Neuronal stem cell (in vitro differentiated cells): ENCODE measurements around the gene MAP6D1. TPM values are rescaled to one million over a fixed set of nuclear protein-coding genes. Genes with fewer than 3 reads are reported as not detected.

Source experiments
- DNase-seq: peaks from one replicate; pipeline ENCODE4 v3.0.0-alpha.2; 2013; ENCODE audit warnings: low spot score
- H2AFZ ChIP-seq: one replicate; pipeline ENCODE4 v1.6.1; 2013; ENCODE audit warnings: mild to moderate bottlenecking, low read length, inconsistent platforms
- H2AK5ac ChIP-seq: 2 replicates; pipeline ENCODE4 v1.6.1; 2013; ENCODE audit warnings: low read depth, mild to moderate bottlenecking, inconsistent platforms, low read length, moderate library complexity, mixed read lengths
- H2BK120ac ChIP-seq: 2 replicates; pipeline ENCODE4 v1.6.1; 2013; ENCODE audit warnings: low read depth, mild to moderate bottlenecking, inconsistent platforms, low read length, moderate library complexity, mixed read lengths
- H2BK12ac ChIP-seq: one replicate; pipeline ENCODE4 v1.6.1; 2013; ENCODE audit warnings: low read length, inconsistent platforms
- H2BK15ac ChIP-seq: 2 replicates; pipeline ENCODE4 v1.6.1; 2013; ENCODE audit warnings: mild to moderate bottlenecking, low read length, inconsistent platforms, mixed read lengths
- H2BK5ac ChIP-seq: one replicate; pipeline ENCODE4 v1.6.1; 2013; ENCODE audit warnings: inconsistent platforms, mild to moderate bottlenecking, low read length, moderate library complexity
- H3K14ac ChIP-seq: one replicate; pipeline ENCODE4 v1.6.1; 2013; ENCODE audit warnings: low read length, inconsistent platforms
- H3K18ac ChIP-seq: 2 replicates; pipeline ENCODE4 v1.6.1; 2013; ENCODE audit warnings: low read length, inconsistent platforms
- H3K23ac ChIP-seq: 2 replicates; pipeline ENCODE4 v1.6.1; 2013; ENCODE audit warnings: low read depth, mild to moderate bottlenecking, mixed read lengths, low read length, inconsistent platforms; ENCODE audit not compliant: poor library complexity
- H3K27ac ChIP-seq: replicated peaks from 3 replicates; pipeline ENCODE4 v1.5.1; 2013; ENCODE audit warnings: low read length, inconsistent platforms
- H3K27me3 ChIP-seq, 3 experiments: 2 replicates each; pipeline ENCODE4 v1.6.1; 2013; ENCODE audit warnings: low read length in 3 of 3, mild to moderate bottlenecking in 2 of 3, inconsistent platforms in 1 of 3, low read depth in 1 of 3, mixed read lengths in 1 of 3, moderate library complexity in 1 of 3; ENCODE audit not compliant: control insufficient read depth in 3 of 3, insufficient read depth in 3 of 3
- H3K36me3 ChIP-seq, 2 donors: replicated peaks in 1 of 2; 2 replicates each; pipeline ENCODE4 v1.6.1; 2013; ENCODE audit warnings: low read length in 2 of 2; ENCODE audit not compliant: control insufficient read depth in 2 of 2, insufficient read depth in 2 of 2
- H3K4ac ChIP-seq: 2 replicates; pipeline ENCODE4 v1.6.1; 2013; ENCODE audit warnings: inconsistent platforms, mild to moderate bottlenecking, low read length, moderate library complexity
- H3K4me1 ChIP-seq, 2 donors: 1 replicate in 1 of 2; 2 replicates in 1 of 2; pipeline ENCODE4 v1.6.1; 2013; ENCODE audit warnings: low read length in 2 of 2, low read depth in 1 of 2; ENCODE audit not compliant: control insufficient read depth in 2 of 2, insufficient read depth in 1 of 2
- H3K4me2 ChIP-seq: one replicate; pipeline ENCODE4 v1.6.1; 2013; ENCODE audit warnings: mild to moderate bottlenecking, low read length, inconsistent platforms; ENCODE audit not compliant: insufficient read depth, poor library complexity, severe bottlenecking
- H3K4me3 ChIP-seq, 2 donors: 2 replicates each; pipeline ENCODE4 v1.5.1; 2013; ENCODE audit warnings: low read length in 2 of 2, mild to moderate bottlenecking in 2 of 2, inconsistent platforms in 1 of 2, moderate library complexity in 1 of 2
- H3K79me1 ChIP-seq: one replicate; pipeline ENCODE4 v1.6.1; 2013; ENCODE audit warnings: low read depth, mild to moderate bottlenecking, inconsistent platforms, low read length, moderate library complexity
- H3K9ac ChIP-seq: one replicate; pipeline ENCODE4 v1.6.1; 2013; ENCODE audit warnings: mild to moderate bottlenecking, low read depth, low read length, inconsistent platforms; ENCODE audit not compliant: poor library complexity
- H3K9me3 ChIP-seq, 2 donors: replicated peaks in 1 of 2; 2 replicates each; pipeline versions ENCODE3 to v1.6.1; 2013; ENCODE audit warnings: low read length in 2 of 2, mild to moderate bottlenecking in 2 of 2, inconsistent platforms in 1 of 2, low read depth in 1 of 2, mixed read lengths in 1 of 2, moderate library complexity in 1 of 2; ENCODE audit not compliant: control insufficient read depth in 2 of 2, insufficient read depth in 1 of 2
- H4K8ac ChIP-seq: one replicate; pipeline ENCODE4 v1.6.1; 2013; ENCODE audit warnings: low read depth, mild to moderate bottlenecking, inconsistent platforms, low read length, moderate library complexity
- H4K91ac ChIP-seq: one replicate; pipeline ENCODE4 v1.6.1; 2013; ENCODE audit warnings: low read length, low read depth, mild to moderate bottlenecking, inconsistent platforms; ENCODE audit not compliant: poor library complexity
- WGBS, 2 donors: extraction: QIAGEN DNeasy Blood & Tissue Kit; methylation state at CpG; one replicate each; pipeline ENCODE4 v1.1.7; 2013; ENCODE audit warnings: missing lambda C conversion rate in 2 of 2, mixed read lengths in 1 of 2; ENCODE audit not compliant: insufficient read length in 2 of 2, insufficient replicate concordance in 1 of 2; ENCODE audit errors: extremely low coverage in 2 of 2; 5-methylcytosine and 5-hydroxymethylcytosine counted together
- polyA plus RNA-seq, 2 experiments: library from polyadenylated mRNA; stranded (reverse); fragments of 200-250 nt; gene quantifications; one replicate each; pipeline ENCODE4 v1.2.3, GENCODE V29; 2013

Gene MAP6D1
- polyA plus RNA-seq (2013, experiment 1 of 2), result 5.5 TPM
- 4.8 TPM for polyA plus RNA-seq (2013, experiment 2 of 2)

DNA sequence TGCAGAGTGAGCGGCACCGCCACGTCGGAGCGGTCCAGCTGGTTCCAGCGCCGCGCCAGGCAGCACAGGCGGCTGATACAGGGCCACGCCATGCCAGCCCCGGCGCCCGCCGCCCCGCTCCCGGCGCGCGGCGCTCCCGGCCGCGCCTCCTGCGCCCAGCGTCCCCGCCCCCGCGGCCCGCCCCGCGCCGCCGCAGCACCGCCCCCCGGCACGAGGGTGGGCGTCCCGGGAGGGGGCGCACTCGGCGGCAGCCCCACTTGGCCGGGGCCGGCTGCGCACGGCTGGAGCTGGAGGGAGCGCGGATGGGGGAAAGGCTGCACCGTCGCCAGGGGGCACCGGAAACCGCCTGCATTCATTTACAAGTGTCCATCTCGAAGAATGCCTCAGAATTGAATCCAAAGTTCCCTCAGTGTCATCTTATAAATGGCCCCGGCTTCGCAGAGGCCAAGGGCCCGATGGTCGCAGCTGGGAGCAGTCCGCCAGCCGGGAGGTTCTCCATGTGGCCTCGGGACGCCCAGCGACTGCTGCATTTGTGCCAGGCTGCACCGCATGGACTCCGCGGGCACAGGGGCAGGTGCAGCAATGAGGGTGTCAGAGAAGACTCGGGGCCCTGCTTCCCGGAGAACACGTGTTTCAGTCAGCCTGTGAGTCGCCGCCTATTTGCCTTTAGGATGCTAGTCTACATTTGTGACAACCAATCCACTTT lies at the start of gene MAP6D1:
MAP6D1 (minus strand) TSS at position 122 of the 706 bp plus-strand sequence; CDS start at position 92, 30 bp downstream.
- Histone ChIP-seq H2BK12ac (peak within 1 kb of the TSS; percentile 22), H3K4me2 (peak within 1 kb of the TSS; percentile 98), H2BK15ac (peak within 1 kb of the TSS; percentile 81), H3K27ac (no peak within 1 kb of the TSS), H3K4me3 (peak within 1 kb of the TSS; percentile 64 to 93), H3K9ac (peak within 1 kb of the TSS; percentile 95), H3K36me3 (peaks cover 2 to 29% of the 10 kb centered on the region in 2 donors), H2BK120ac (no peak within 1 kb of the TSS), H3K4ac (no peak within 1 kb of the TSS), H4K91ac (no peak within 1 kb of the TSS), H3K18ac (peak within 1 kb of the TSS; percentile 88), H4K8ac (no peak within 1 kb of the TSS), H2BK5ac (peak within 1 kb of the TSS; percentile 24), H2AK5ac (no peak within 1 kb of the TSS), H3K27me3 (peaks cover 0 to 3% (median 0%) of the 10 kb centered on the region in 3 experiments), H3K9me3 (no peaks in the 10 kb centered on the region), H3K23ac (peak within 1 kb of the TSS; percentile 98), H3K79me1 (no peaks in the 10 kb centered on the region), H3K4me1 (peaks cover 4 to 6% of the 10 kb centered on the region in 2 donors), H2AFZ (peak within 1 kb of the TSS; percentile 93), H3K14ac (no peak within 1 kb of the TSS)
- no CpG with 5 or more reads among the region's 69 CpGs for WGBS, 2 donors
- DNase-seq, result peak; percentile 68

DNA sequence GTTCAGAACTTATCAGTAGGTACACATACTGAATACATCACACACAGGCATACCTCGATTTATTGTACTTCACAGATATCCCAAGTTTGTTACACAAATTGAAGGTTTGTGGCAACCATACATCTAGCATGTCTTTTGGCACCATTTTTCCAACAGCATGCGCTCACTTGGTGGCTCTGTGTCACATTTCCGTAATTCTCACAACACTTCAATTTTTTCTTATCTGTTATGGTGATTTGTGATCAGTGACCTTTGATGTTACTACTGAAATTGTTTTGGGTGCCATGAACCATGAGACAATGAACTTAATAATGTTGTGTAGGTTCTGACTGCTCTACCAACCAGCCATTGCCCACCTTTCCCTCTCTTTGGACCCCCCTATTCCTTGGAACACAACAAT lies 48.5 kb upstream of the MAP6D1 start:
- DNase-seq, result no peak
- H3K27me3 ChIP-seq, result no peaks in the 10 kb centered on the region
- no CpG with 5 or more reads among the region's 3 CpGs for WGBS, 2 donors
- H2AK5ac ChIP-seq, result no peak overlapping the region
- H2AFZ ChIP-seq, result no peak overlapping the region
- H3K18ac ChIP-seq, result no peak overlapping the region
- H2BK120ac ChIP-seq, result no peak overlapping the region
- H2BK12ac ChIP-seq, result no peak overlapping the region
- no peak overlapping the region for H3K4me3 ChIP-seq
- peaks cover 15% of the 10 kb centered on the region for H3K79me1 ChIP-seq
- no peak overlapping the region for H3K9ac ChIP-seq
- H3K4me2 ChIP-seq, result no peak overlapping the region
- no peak overlapping the region for H3K23ac ChIP-seq
- peaks cover 2 to 27% of the 10 kb centered on the region in 2 donors for H3K36me3 ChIP-seq
- no peak overlapping the region for H3K14ac ChIP-seq
- H4K91ac ChIP-seq, result no peak overlapping the region
- no peaks in the 10 kb centered on the region for H3K4me1 ChIP-seq
- no peak overlapping the region for H3K4ac ChIP-seq
- H3K27ac ChIP-seq, result no peak overlapping the region
- no peak overlapping the region for H2BK15ac ChIP-seq
- H2BK5ac ChIP-seq, result no peak overlapping the region
- no peak overlapping the region for H4K8ac ChIP-seq
- H3K9me3 ChIP-seq, result no peaks in the 10 kb centered on the region

DNA sequence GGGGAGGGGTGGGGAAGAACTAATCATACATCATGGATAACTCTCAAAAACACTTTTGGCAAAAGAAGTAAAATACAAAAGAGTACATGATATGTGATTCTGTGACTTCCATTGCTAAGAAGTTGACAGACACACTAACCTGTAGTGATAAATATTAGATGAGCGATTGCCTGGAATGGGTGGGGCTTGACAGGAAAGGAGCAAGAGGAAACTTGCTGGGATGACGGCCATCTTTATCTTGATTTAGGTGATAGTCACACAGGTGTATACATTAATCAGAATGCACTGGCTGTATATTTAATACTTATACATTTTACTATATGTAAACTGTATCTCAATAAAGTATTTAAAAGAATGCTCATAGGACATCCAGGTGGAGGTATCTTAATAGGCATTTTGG lies 46.2 kb upstream of the MAP6D1 start:
- Histone ChIP-seq H4K8ac (no peak overlapping the region), H2BK12ac (no peak overlapping the region), H3K9ac (no peak overlapping the region), H3K4me2 (no peak overlapping the region), H3K23ac (no peak overlapping the region), H3K4me1 (no peaks in the 10 kb centered on the region), H2AFZ (no peak overlapping the region), H3K27me3 (no peaks in the 10 kb centered on the region), H3K36me3 (peaks cover 0 to 31% of the 10 kb centered on the region in 2 donors), H2AK5ac (no peak overlapping the region), H2BK15ac (no peak overlapping the region), H3K4me3 (no peak overlapping the region), H3K9me3 (no peaks in the 10 kb centered on the region), H3K27ac (no peak overlapping the region), H3K18ac (no peak overlapping the region), H2BK5ac (no peak overlapping the region), H4K91ac (no peak overlapping the region), H2BK120ac (no peak overlapping the region), H3K79me1 (peaks cover 11% of the 10 kb centered on the region), H3K14ac (no peak overlapping the region), H3K4ac (no peak overlapping the region)
- no peak for DNase-seq
- WGBS, 2 donors, result no CpG with 5 or more reads among the region's 2 CpGs

DNA sequence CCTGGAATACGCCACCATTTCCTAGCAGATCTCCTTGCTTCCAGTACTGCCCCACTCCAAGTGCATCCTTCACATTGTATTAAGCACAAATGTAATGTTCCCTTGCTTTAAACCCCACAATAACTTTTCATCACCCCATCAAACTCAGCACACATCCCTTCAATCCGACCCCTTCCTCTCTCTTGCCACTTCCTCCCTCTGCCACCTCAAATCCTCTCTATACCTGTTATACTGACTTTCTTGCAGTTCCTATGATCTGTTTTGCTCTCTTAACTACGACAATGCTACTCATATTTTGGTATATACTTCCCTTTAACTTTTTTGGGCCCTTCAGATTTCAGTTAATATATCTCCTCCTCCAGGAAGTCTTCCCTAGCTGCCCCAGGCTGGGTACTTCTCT lies 45.2 kb upstream of the MAP6D1 start:
- Histone ChIP-seq H2BK120ac (no peak overlapping the region), H3K23ac (no peak overlapping the region), H3K4me3 (no peak overlapping the region), H3K27ac (no peak overlapping the region), H3K36me3 (peaks cover under 1 to 32% of the 10 kb centered on the region in 2 donors), H3K4me2 (no peak overlapping the region), H2AK5ac (no peak overlapping the region), H3K4me1 (no peaks in the 10 kb centered on the region), H3K9ac (no peak overlapping the region), H3K79me1 (peaks cover 9% of the 10 kb centered on the region), H2BK12ac (no peak overlapping the region), H2BK5ac (no peak overlapping the region), H2BK15ac (no peak overlapping the region), H3K9me3 (peaks cover 0 to 5% of the 10 kb centered on the region in 2 donors), H3K18ac (no peak overlapping the region), H3K4ac (no peak overlapping the region), H3K27me3 (no peaks in the 10 kb centered on the region), H4K8ac (no peak overlapping the region), H3K14ac (no peak overlapping the region), H4K91ac (no peak overlapping the region), H2AFZ (no peak overlapping the region)
- 100% methylated on average over 1 of the region's 3 CpGs for WGBS, 2 donors
- no peak for DNase-seq
